GM13977 (cell line): ENCODE data around the gene CRTC3.

Source experiments
- DNase-seq: peaks from one replicate; pipeline ENCODE4 v3.0.0; 2012; ENCODE audit warnings: low spot score
- in situ Hi-C: fragments of 300-500 bp; cut with MboI; formaldehyde crosslinking; loops from one replicate; pipeline ENCODE4 v1.12.0; 2022; ENCODE audit warnings: low sequenced_read_pairs, low pct_unique_long_range_greater_than_20kb, mixed read lengths, inconsistent platforms; ENCODE audit not compliant: unreplicated experiment
- TF ChIP-seq, protein P1 (sequence below): IDR thresholded peaks from 2 replicates; pipeline ENCODE4 v1.5.1; 2012; ENCODE audit warnings: mild to moderate bottlenecking, control low read depth; ENCODE audit not compliant: insufficient read depth; ENCODE audit errors: extremely low read depth, missing control alignments

Gene CRTC3

DNA sequence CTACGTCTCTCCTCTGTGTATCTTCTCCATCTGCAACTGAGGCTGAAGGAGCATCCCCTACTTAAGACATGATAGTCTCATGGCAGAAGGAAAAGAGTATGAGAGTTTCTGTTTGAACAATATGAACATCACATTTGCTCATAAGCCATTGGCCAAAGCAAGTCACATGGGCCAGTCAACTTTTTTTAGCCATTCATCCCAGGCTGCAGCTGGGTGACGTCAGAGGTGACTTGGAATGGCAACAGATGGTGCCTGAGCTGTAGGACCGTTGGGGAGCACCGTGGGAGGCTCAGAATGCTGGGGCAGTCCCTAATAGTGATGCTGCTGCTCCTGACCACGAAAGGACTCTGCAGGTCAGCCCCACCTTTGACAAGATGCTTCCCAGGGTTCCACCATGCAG, 58.7 kb downstream of the CRTC3 start:
- TF ChIP-seq, protein P1, sequence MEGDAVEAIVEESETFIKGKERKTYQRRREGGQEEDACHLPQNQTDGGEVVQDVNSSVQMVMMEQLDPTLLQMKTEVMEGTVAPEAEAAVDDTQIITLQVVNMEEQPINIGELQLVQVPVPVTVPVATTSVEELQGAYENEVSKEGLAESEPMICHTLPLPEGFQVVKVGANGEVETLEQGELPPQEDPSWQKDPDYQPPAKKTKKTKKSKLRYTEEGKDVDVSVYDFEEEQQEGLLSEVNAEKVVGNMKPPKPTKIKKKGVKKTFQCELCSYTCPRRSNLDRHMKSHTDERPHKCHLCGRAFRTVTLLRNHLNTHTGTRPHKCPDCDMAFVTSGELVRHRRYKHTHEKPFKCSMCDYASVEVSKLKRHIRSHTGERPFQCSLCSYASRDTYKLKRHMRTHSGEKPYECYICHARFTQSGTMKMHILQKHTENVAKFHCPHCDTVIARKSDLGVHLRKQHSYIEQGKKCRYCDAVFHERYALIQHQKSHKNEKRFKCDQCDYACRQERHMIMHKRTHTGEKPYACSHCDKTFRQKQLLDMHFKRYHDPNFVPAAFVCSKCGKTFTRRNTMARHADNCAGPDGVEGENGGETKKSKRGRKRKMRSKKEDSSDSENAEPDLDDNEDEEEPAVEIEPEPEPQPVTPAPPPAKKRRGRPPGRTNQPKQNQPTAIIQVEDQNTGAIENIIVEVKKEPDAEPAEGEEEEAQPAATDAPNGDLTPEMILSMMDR, result no peak
- no peak for DNase-seq
- in situ Hi-C loops, result no loop called here

DNA sequence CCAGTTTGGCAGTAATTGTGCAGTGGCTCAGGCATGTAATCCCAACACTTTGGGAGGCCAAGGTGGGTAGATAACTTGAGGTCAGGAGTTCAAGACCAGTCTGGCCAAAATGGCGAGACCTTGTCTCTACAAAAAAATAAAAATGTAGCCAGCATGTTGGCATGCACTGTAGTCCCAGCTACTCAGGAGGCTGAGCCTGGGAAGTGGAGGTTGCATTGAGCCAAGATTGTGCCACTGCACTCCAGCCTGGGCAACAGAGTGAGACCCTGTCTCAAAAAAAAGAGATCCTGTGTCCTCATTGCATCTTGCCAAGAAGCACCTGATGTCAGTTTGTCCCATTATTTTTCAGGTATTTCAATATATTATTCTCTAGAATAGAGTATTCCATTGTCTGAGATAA, 61.8 kb downstream of the CRTC3 start:
- no peak for DNase-seq
- in situ Hi-C loops, result no loop called here
- TF ChIP-seq, protein P1, result no peak

DNA sequence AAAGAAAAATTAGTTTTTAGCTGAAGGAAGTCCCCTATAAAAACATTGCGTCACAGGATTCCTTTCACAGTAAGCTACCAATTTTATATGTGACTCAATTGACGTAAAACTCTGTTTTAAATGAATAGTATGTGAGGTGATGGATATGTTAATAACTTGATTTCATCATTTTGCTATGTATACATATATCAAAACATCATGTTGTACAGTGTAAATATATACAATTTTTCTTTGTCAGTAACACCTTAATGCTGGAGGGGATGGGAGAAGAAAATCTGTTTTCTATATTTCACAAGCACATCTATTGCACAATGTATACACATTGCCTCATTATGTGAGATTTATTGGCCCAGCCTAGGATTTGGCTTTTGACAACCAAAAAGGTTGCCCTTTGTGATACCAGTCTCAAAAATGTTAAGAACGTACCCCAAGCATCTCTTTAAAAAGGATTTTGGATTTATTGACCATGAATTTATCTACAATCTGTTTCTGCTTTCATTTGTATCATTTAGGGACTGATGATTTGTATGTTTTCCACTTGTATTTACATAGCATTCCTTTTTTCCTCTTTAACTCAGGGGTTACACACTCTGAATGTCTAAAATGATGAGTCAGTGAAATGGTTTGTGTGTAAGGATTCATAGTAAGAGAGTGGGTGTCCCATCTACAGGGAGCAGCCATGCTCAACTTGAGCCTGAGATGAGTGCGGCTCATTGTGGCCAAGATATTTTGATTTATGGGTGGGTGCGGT, 62.6 kb downstream of the CRTC3 start:
- TF ChIP-seq, protein P1, result no peak
- no peak for DNase-seq

DNA sequence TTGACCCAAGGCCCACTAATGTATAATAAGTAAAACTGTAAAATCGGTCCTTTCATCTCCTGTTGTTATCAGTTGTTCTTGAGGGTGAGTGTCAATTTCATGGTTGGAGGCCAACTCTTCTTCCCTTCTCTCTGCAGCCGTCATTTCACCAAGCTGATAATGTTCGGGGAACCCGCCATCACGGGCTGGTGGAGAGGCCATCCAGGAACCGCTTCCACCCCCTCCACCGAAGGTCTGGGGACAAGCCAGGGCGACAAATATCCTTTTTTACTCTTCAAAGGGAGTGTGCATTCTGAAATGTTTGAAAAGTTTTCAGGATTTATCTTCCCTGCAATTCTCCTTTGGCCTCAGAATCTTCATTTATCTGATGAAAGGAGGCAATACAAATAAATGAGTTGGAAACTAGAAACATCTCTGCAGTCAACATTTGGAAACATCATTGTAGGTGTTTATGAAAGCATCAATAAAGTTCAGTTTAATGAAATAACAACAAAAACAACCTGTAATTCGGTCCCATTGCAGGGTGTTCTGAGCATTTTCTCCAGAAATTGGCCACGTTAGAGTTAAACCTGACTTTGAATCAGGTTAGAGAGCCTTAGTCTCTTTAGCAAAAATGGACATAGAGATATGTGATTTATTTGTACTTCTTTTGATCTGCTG, 63.9 kb downstream of the CRTC3 start:
- DNase-seq, result no peak
- TF ChIP-seq, protein P1, result no peak

More for the DNA sequence above, 62.6 kb downstream of the CRTC3 start:
- in situ Hi-C loops, result no loop called here

DNA sequence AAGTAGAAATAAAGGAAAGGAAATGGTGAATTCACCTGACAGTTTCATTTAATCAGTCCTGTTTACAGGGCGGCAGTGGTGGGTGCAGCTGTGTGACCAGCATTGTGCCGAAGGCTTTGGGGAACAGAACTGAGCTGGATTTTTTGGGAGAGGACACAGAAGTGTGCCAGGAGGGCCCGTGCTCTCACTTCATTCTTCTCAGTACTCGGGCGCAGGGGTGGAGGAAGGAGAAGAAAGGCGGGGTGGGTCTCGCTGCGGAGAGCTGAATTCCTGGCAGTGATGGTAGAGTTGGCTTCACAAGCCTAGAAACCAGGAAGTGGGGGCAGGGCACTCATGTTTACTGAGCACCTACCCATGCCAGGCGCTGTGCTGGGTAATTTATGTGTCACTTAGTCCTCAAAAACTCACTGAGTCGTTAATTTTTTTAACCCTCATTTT, 64.6 kb downstream of the CRTC3 start:
- in situ Hi-C loops, result no loop called here
- no peak for DNase-seq
- TF ChIP-seq, protein P1, result no peak

More for the DNA sequence above, 63.9 kb downstream of the CRTC3 start:
- in situ Hi-C loops, result no loop called here

DNA sequence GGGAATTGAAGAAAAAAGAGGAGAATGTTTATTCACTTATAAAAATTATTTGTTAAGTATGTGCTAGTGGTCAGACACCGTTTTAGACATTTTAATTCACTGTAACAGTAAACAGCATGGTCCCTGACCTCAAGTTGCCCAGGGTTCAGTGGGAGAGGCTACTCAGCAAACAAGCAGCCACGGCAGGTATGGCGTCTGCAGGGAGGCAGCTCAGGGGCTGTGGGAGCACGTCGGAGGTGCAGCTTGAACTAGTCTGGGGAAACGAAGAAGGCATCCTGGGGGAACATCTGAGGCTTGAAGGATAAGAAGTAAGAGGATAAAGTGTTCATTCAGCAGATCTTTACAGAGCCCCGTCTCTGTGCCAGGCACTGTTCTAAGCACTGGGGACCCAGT, 66.0 kb downstream of the CRTC3 start:
- TF ChIP-seq, protein P1, result no peak
- no peak for DNase-seq
- in situ Hi-C loops, result no loop called here
